CD14-positive monocyte (primary cell): ENCODE results near the gene OAS1. TPM values are rescaled to one million over a fixed set of nuclear protein-coding genes. Genes with fewer than 3 reads are reported as not detected.
A peak's percentile ranks its signal among the peaks of the same experiment; 100 is the strongest.

Experiments
- DNase-seq, 3 donors: peaks; one replicate each; pipeline ENCODE4 v3.0.0-alpha.2; 2011 to 2022
- H2AFZ ChIP-seq: 2 replicates; pipeline ENCODE4 v1.6.0; 2012; ENCODE audit warnings: mild to moderate bottlenecking, low read depth, low read length, inconsistent platforms; ENCODE audit not compliant: insufficient read depth, poor library complexity, severe bottlenecking
- H3K27ac ChIP-seq, 2 donors: 1 replicate in 1 of 2; 2 replicates in 1 of 2; pipeline ENCODE4 v1.5.1; 2012 to 2013; ENCODE audit warnings: low read length in 2 of 2, control low read depth in 1 of 2, inconsistent platforms in 1 of 2, low read depth in 1 of 2, mild to moderate bottlenecking in 1 of 2
- H3K27me3 ChIP-seq, 2 donors: one replicate each; pipeline versions ENCODE4 v1.6.0 to v1.6.1; 2011 to 2013; ENCODE audit warnings: low read length in 2 of 2; ENCODE audit not compliant: control insufficient read depth in 2 of 2, insufficient read depth in 2 of 2
- H3K36me3 ChIP-seq, 2 donors: replicated peaks in 1 of 2; 1 replicate in 1 of 2; 2 replicates in 1 of 2; pipeline versions ENCODE4 v1.5.1 to v1.6.1; 2012 to 2013; ENCODE audit warnings: low read length in 2 of 2, control low read depth in 1 of 2, inconsistent platforms in 1 of 2, mild to moderate bottlenecking in 1 of 2; ENCODE audit not compliant: insufficient read depth in 2 of 2, control insufficient read depth in 1 of 2
- H3K4me1 ChIP-seq, 2 donors: 1 replicate in 1 of 2; 2 replicates in 1 of 2; pipeline versions ENCODE4 v1.5.1 to v1.6.1; 2012 to 2013; ENCODE audit warnings: low read length in 2 of 2, control low read depth in 1 of 2, inconsistent platforms in 1 of 2, mild to moderate bottlenecking in 1 of 2, moderate library complexity in 1 of 2; ENCODE audit not compliant: insufficient read depth in 2 of 2, control insufficient read depth in 1 of 2
- H3K4me2 ChIP-seq: replicated peaks from 2 replicates; pipeline ENCODE3; 2012; ENCODE audit warnings: low read length, moderate library complexity, mild to moderate bottlenecking; ENCODE audit not compliant: poor library complexity, severe bottlenecking; ENCODE audit errors: extremely low read depth
- H3K4me3 ChIP-seq, 3 experiments: fragments of 200-600 bp in 1 of 3; sonication (generic) in 1 of 3; replicated peaks in 1 of 3; 1 replicate in 2 of 3; 2 replicates in 1 of 3; pipeline ENCODE4 v1.5.1; 2011 to 2013; ENCODE audit warnings: low read length in 3 of 3, mild to moderate bottlenecking in 3 of 3, control low read depth in 2 of 3, low read depth in 2 of 3, inconsistent platforms in 1 of 3, moderate library complexity in 1 of 3
- H3K79me2 ChIP-seq: 2 replicates; pipeline ENCODE4 v1.6.0; 2012; ENCODE audit warnings: mild to moderate bottlenecking, control low read depth, inconsistent platforms, low read length, moderate library complexity; ENCODE audit not compliant: insufficient read depth
- H3K9ac ChIP-seq: 2 replicates; pipeline ENCODE4 v1.6.0; 2017; ENCODE audit warnings: low read length, mild to moderate bottlenecking; ENCODE audit not compliant: insufficient read depth, poor library complexity, severe bottlenecking
- H3K9me3 ChIP-seq, 2 donors: replicated peaks in 1 of 2; 1 replicate in 1 of 2; 2 replicates in 1 of 2; pipeline versions ENCODE4 v1.5.1 to v1.6.1; 2012 to 2013; ENCODE audit warnings: low read length in 2 of 2, control low read depth in 1 of 2; ENCODE audit not compliant: control insufficient read depth in 1 of 2, insufficient read depth in 1 of 2
- H4K20me1 ChIP-seq: 2 replicates; pipeline ENCODE4 v1.6.0; 2012; ENCODE audit warnings: mild to moderate bottlenecking, low read length, control low read depth, moderate library complexity; ENCODE audit not compliant: insufficient read depth
- H3K27ac Mint-ChIP-seq, 7 donors: one replicate each; pipeline ENCODE4 v1.8.0; 2020; ENCODE audit warnings: mild to moderate bottlenecking in 7 of 7, mixed read lengths in 7 of 7, moderate library complexity in 6 of 7, inconsistent platforms in 2 of 7
- H3K27me3 Mint-ChIP-seq, 3 donors: one replicate each; pipeline ENCODE4 v1.8.0; 2021 to 2022; ENCODE audit warnings: low read depth in 3 of 3, mild to moderate bottlenecking in 3 of 3, mixed read lengths in 3 of 3, moderate library complexity in 3 of 3, inconsistent platforms in 1 of 3
- H3K36me3 Mint-ChIP-seq, 2 donors: one replicate each; pipeline ENCODE4 v1.8.0; 2020; ENCODE audit warnings: mixed read lengths in 2 of 2, inconsistent platforms in 1 of 2, mild to moderate bottlenecking in 1 of 2
- H3K4me1 Mint-ChIP-seq: one replicate; pipeline ENCODE4 v1.8.0; 2020; ENCODE audit warnings: mild to moderate bottlenecking, mixed read lengths
- H3K4me3 Mint-ChIP-seq, 2 donors: one replicate each; pipeline ENCODE4 v1.8.0; 2020; ENCODE audit warnings: mild to moderate bottlenecking in 2 of 2, mixed read lengths in 2 of 2, moderate library complexity in 1 of 2
- H3K9me3 Mint-ChIP-seq, 7 donors: one replicate each; pipeline ENCODE4 v1.8.0; 2020 to 2022; ENCODE audit warnings: mixed read lengths in 7 of 7, mild to moderate bottlenecking in 6 of 7, moderate library complexity in 6 of 7, inconsistent platforms in 2 of 7
- CTCF ChIP-seq: fragments of 200-600 bp; IDR thresholded peaks from one replicate; pipeline ENCODE4 v1.8.0; 2022; ENCODE audit warnings: antibody characterized with exemption, mild to moderate bottlenecking
- WGBS: methylation state at CpG from one replicate; pipeline ENCODE4 v1.1.5; 2013; ENCODE audit warnings: missing lambda C conversion rate; ENCODE audit not compliant: insufficient coverage; 5-methylcytosine and 5-hydroxymethylcytosine counted together
- intact Hi-C, 2 donors: fragments of 100-400 bp; cut with micrococcal nuclease; formaldehyde crosslinking; loops; one replicate each; pipeline versions ENCODE4 v1.15.0 to v1.15.1; 2023
- polyA plus RNA-seq, 3 donors: library from polyadenylated mRNA; depleted of rRNA in 1 of 3; unstranded in 2 of 3; stranded (reverse) in 1 of 3; fragments of 300-500 nt in 2 of 3; fragments of >200 nt in 1 of 3; fragmentation: Illumina TruSeq in 2 of 3; gene quantifications; 1 replicate in 2 of 3; 2 replicates in 1 of 3; pipeline ENCODE4 v1.2.3, GENCODE V29; 2012 to 2021

Gene OAS1
- polyA plus RNA-seq, 3 donors = 111 to 237 (median 237) TPM

- H3K4me2 ChIP-seq = peak overlapping the region; percentile 40
- peak; percentile 62 to 84 (median 68) for DNase-seq
- H3K27ac ChIP-seq = no peak overlapping the region
- Mint-ChIP-seq H3K27ac (peak overlapping the region in 2 of 7 donors; percentile 15 to 31), H3K27me3 (peaks cover 3 to 13% (median 8%) of the 10 kb centered on the region in 3 donors), H3K9me3 (no peaks in the 10 kb centered on the region), H3K4me1 (peaks cover 11% of the 10 kb centered on the region), H3K36me3 (no peaks in the 10 kb centered on the region), H3K4me3 (peak overlapping the region in 1 of 2 donors; percentile 46)
- intact Hi-C loops = no loop called here
- no peaks in the 10 kb centered on the region for H3K27me3 ChIP-seq
- H3K4me1 ChIP-seq = peaks cover 10 to 13% of the 10 kb centered on the region in 2 donors
- no peaks in the 10 kb centered on the region for H3K9me3 ChIP-seq
- WGBS = 94% methylated on average over 2 of the region's 8 CpGs
- H3K9ac ChIP-seq = no peak overlapping the region
- H3K4me3 ChIP-seq = peak overlapping the region in 1 of 3 experiments; percentile 20
- TF ChIP-seq CTCF = no peak
- H3K79me2 ChIP-seq = no peaks in the 10 kb centered on the region
- no peaks in the 10 kb centered on the region for H3K36me3 ChIP-seq
- no peak overlapping the region for H2AFZ ChIP-seq
- H4K20me1 ChIP-seq = no peaks in the 10 kb centered on the region
Measured at GRCh38 chr12:112870267-112870980, 36.3 kb upstream of the OAS1 start.

GRCh38 chr12:112875608-112876007 lies 31.2 kb upstream of the OAS1 start:
- Mint-ChIP-seq H3K27me3 (peaks cover 12 to 23% (median 22%) of the 10 kb centered on the region in 3 donors), H3K36me3 (no peaks in the 10 kb centered on the region), H3K27ac (no peak overlapping the region), H3K4me3 (no peak overlapping the region), H3K9me3 (no peaks in the 10 kb centered on the region), H3K4me1 (peaks cover 6% of the 10 kb centered on the region)
- TF ChIP-seq CTCF = no peak
- no peak overlapping the region for H3K4me3 ChIP-seq
- H3K27me3 ChIP-seq = peaks cover 3 to 14% of the 10 kb centered on the region in 2 donors
- H3K36me3 ChIP-seq = no peaks in the 10 kb centered on the region
- H2AFZ ChIP-seq = no peak overlapping the region
- H3K9ac ChIP-seq = no peak overlapping the region
- peaks cover 4 to 7% of the 10 kb centered on the region in 2 donors for H3K4me1 ChIP-seq
- 8% methylated on average over 3 of the region's 5 CpGs for WGBS
- no peaks in the 10 kb centered on the region for H3K9me3 ChIP-seq
- intact Hi-C loops = no loop called here
- no peak overlapping the region for H3K27ac ChIP-seq
- no peak for DNase-seq
- H4K20me1 ChIP-seq = no peaks in the 10 kb centered on the region
- no peaks in the 10 kb centered on the region for H3K79me2 ChIP-seq
- H3K4me2 ChIP-seq = no peak overlapping the region
